ENCODE results near the gene PTCD3.
A peak's percentile ranks its signal among the peaks of the same experiment; 100 is the strongest.

Gene PTCD3

DNA sequence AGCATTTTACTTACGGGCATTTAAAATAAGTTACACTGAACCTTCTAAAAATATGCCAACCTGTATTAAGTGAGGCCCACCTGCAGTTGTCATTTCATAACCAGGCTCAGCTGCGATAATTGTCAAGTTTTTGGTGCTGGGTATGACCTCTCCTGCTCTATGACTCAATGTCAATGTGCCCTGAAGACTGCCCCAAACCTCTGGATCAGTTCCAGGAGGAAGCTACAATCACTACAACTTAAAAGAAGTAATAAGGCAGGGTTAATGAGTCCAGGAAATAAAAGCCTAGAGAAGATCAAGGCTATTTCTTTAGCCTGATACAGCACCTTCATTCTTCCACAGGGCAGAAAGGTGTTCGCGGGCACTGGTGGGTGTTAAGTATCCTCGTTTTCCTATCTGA is 23.3 kb upstream of the PTCD3 start:
- DNase-seq (ENCODE audit: low read depth) = no peak

GRCh38 chr2:86087936-86088850 is 17.8 kb upstream of the PTCD3 start:
- no peak for DNase-seq (ENCODE audit: low read depth)

DNA sequence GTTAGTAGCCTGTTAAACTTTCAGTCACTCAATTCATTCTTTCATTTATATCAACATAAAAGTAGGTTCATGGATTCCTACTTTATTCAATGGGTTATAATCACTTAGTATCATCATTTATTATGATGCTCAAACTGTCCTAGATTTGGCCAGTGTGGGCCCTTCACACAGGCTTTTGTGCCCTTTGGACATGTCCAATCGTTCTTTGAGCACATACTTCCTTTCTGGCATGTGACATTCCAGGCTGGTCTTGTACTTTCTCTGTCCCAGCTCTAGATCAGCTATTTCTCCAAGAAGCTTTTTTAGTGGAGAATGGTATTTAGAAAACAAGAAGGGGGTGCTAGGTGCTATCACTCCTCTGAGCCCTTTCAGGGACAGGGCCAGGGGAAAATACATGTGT is 11.8 kb upstream of the PTCD3 start:
- no peak for DNase-seq (ENCODE audit: low read depth)

- no peak for DNase-seq (ENCODE audit: low read depth)
These were observed 8.7 kb upstream of the PTCD3 start for GRCh38 chr2:86097114-86097896.

DNA sequence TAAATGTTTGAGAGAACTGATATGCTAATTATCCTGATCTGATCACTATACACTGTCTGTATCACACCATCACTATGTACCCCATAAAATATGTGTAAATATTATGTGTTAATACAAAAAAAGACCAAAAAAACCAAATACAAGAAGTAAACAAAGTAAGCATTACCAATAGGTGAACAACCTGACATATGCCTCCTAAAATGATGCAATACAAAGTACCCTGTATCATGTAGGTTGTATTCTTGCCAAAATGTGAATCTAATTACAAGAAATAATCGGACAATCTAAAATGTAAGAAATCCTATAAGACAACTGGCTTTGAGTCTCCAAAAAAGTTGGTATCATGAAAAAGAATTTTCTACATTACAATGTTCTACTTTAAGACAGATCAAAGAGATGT is 8.1 kb upstream of the PTCD3 start:
- no peak for DNase-seq (ENCODE audit: low read depth)

GRCh38 chr2:86102157-86102556 is 3.9 kb upstream of the PTCD3 start:
- no peak for DNase-seq (ENCODE audit: low read depth)

- peak; percentile 94 for DNase-seq (ENCODE audit: low read depth)
These were observed 625 bp upstream of the PTCD3 start, which contains the start of gene POLR1A for GRCh38 chr2:86105252-86105968. Gene POLR1A (minus strand): TSS chr2:86105886. CDS start chr2:86105776, 110 bp downstream.

- no peak for DNase-seq (ENCODE audit: low read depth)
These were observed 996 bp downstream of the PTCD3 start for GRCh38 chr2:86107031-86107430.

DNA sequence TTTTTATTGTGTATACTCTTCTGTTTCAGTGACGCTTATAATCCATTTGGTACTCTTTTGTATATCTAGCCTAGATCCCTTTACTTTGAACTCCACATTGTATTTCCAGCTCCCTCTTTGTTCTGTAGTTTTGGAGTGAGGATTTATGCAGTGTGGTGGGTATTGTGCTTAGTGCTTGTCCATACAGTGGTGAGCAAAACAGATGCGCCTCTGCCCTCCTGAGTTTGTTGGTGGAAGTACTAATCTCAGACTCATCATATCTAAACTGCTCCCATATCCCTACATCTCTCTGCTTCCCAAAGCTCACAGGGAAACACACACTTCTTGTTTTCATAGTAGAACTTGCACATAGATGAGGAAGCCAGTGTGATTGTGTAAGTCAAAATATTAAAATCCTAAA is 12.1 kb downstream of the PTCD3 start:
- no peak for DNase-seq (ENCODE audit: low read depth)

DNA sequence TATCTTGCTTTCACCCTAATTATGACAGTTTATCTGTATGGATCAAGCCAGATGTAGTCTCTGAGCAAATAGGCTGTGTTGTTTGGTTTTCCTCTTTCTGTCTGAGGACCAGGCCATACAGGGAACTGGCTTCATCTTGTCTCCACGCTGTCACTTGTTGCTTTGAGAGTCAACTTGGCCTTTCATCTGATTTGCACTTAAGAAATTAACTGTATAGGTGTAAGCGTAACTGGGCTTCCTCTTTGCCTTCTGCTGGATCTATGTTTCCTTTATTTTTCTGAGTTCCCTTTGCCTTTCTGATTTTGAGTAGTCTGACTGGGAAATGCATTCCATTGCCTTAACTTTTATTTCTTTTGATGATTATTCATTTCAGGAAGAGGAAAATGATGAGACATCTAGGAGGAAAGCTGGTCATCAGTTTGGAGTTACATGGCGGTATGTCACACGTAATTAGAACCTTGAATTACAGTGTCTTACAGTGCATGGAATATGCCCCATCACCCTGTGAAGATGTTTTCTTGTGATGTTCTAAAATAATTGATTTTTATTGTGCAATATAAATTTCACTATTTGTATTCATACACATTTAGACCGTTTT is 17.4 kb downstream of the PTCD3 start:
- DNase-seq (ENCODE audit: low read depth) = no peak

DNA sequence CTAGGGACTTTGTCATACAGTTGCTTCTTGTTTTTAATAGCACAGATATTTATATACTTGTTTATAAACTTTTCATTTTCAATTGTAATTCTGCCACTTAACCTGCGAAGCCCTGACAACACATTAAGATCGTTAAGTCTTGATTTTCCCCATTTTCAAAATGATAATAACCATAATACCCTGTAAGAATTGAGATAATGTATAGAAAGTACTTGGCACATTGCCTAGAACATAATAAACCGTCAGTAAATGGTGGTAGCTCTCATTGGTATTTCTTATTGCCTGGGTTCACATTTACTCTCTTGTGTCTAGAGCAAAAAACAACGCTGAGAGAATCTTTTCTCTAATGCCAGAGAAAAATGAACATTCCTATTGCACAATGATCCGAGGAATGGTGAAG is 18.6 kb downstream of the PTCD3 start:
- no peak for DNase-seq (ENCODE audit: low read depth)

GRCh38 chr2:86134709-86135108 is 28.7 kb downstream of the PTCD3 start:
- no peak for DNase-seq (ENCODE audit: low read depth)

DNA sequence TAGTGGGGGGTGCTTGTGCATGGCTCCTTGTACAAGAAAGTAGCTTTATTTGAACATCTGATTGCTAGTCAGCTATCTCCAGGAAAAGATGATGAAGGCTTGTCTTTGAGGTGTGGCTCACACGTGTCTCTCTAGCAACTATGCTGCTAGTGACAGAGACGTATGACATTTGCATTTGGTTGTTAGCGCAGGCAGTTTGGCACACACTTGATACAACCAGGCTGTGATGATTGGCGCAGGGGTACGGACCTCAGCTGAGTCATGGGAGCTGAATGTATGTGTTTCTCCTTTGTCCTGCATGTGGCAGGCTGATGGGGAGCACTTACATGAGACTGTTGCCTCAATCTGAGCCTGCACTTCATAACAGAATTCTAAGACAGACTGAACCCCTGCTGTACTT is 29.6 kb downstream of the PTCD3 start:
- no peak for DNase-seq (ENCODE audit: low read depth)

- DNase-seq (ENCODE audit: low read depth) = no peak
These were observed 30.1 kb downstream of the PTCD3 start for GRCh38 chr2:86136141-86136540.

DNA sequence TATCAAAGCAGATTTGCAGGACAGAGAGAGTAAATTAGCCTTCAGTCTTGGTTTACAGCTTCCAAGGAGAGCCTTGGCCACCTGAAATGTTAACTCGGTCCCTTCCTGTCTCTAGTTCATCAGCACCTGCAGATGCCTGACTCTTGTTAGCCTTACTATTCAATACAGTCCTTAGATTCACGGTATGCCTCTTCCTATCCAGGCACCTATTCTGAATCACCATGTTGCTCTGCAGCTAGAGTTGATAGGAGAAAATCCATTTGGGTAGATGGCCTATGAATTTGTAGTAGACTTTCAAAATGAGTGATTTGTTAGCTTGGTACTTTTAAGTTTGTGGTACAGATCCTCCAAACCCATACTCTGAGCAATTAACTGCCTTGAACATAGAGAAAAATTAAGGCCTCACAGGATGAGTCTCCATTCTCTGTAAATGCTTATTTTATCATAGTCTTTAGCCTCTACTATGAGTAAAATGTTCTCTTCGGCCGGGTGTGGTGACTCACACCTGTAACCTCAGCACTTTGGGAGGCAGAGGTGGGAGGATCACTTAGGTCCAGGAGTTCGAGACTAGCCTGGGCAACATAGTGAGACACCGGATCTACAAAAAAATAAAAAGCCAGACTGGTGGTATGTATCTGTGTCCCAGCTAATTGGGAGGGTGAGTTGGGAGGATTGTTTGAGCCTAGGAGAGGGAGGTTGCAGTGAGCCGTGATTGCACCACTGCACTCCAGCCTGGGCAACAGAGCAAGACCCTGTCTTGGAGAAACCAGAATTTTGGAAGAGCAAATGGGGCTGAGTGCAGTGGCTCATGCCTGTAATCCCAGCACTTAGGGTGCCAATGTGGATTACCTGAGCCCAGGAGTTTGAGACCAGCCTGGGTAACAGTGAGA is 32.9 kb downstream of the PTCD3 start:
- DNase-seq (ENCODE audit: low read depth) = no peak

GRCh38 chr2:86139981-86140380 is 33.9 kb downstream of the PTCD3 start:
- no peak for DNase-seq (ENCODE audit: low read depth)

DNA sequence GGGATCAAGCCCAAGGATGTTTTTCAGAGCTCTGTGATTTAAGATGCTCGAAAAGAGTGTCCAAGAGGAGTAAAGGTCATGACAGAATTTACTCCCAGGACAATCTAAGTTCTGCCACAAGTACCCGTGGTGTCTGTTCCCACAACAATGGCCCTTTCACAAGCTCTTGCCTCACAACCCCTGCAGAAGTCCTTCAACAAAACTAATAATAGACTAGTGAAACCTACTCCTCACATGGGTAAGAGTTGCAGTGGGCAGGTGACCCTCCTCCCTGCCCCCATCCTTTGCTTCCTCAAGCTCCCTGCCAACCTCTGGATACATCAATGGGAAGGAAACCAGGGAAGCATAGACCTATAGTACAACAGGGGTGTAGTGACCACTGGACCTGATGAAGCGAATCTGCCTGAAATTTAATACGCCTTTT is 34.9 kb downstream of the PTCD3 start:
- no peak for DNase-seq (ENCODE audit: low read depth)

- no peak for DNase-seq (ENCODE audit: low read depth)
These were observed 36.6 kb downstream of the PTCD3 start for GRCh38 chr2:86142436-86143257.

- DNase-seq (ENCODE audit: low read depth) = peak; percentile 12
These were observed 37.3 kb downstream of the PTCD3 start for GRCh38 chr2:86143307-86143706.

All from amniotic epithelial cell (primary cell).